Measurements from ENCODE around the gene PPP6R1.
"Not testable (repeated sequence)": the region's sequence is repeated elsewhere in the genome, so short reads cannot be mapped to it uniquely, and the experiment has no call there.

Gene PPP6R1

DNA sequence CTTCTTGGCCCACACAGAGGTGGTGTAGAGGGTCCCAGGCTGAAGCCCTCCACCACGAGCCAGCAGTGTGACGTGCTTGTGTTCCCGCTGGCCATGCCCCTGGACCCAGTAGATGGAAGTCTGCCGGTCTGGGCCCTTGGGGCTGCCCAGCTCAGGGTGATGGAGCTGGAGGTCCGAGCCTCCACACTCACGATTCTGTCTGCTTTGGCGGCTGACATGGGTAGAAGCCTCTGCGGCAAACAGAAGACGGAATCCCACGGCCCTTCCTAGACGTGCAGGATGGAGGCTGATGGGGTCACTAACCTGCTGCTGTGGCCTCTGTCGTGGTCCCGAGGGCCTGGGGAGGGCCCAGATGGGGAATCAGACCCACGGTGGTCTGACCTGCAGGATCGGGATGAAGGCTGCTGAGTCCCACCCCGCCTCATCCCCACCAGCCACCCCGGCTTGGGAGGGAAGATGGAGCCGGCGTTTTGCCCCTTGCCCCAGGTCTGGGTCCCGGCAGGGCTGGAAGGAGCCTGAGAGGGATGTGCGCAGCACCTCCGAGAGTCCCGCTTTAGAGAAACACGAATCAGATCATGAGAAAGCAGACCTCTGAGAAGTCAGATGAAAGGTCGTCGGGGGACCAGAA, 34.7 kb downstream of the PPP6R1 start:
- no peak for DNase-seq (ENCODE audit: low read depth, low spot score)

DNA sequence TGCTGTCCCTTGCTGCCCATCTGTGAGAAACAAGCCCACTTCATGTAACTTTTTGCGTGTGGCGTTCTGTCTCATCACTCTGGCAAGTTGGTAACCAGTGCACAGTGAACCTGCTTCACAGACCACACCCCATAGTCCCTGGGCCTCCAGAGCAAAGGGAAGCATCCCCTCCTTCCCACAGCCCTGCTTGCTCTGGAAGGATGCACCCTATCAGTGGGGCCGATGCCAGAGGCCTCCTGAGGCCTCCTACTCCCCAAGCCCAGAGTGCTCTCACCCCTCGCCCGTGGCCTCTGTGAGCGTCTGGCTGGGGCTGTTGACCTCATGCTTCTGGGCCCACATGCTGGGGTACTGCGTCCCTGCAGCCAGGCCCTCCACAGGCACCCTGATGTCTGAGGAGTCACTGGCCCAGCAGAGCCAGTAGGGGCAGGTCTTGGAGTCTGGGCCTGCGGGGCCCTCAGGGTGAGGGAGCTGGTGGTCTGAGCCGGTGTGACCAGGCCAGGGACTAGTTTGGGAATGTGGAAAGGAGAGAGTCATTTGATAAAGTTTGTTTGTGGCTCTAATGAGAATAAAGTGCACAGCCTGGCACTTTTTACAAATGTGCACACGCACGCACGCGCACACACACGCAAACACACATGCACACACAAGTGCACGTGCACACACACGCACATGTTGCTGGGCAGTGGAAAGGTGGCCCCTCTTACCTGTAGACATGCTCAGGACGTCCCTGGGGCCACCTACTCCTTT, 35.4 kb downstream of the PPP6R1 start:
- no peak for DNase-seq (ENCODE audit: low read depth, low spot score)

- DNase-seq (ENCODE audit: low read depth, low spot score): no peak
These were observed 38.3 kb downstream of the PPP6R1 start for GRCh38 chr19:55220525-55220924.

GRCh38 chr19:55216461-55217198, 42.2 kb downstream of the PPP6R1 start:
- DNase-seq (ENCODE audit: low read depth, low spot score): peak; percentile 96

- no peak for DNase-seq (ENCODE audit: low read depth, low spot score)
These were observed 45.3 kb downstream of the PPP6R1 start for GRCh38 chr19:55213547-55213946.

DNA sequence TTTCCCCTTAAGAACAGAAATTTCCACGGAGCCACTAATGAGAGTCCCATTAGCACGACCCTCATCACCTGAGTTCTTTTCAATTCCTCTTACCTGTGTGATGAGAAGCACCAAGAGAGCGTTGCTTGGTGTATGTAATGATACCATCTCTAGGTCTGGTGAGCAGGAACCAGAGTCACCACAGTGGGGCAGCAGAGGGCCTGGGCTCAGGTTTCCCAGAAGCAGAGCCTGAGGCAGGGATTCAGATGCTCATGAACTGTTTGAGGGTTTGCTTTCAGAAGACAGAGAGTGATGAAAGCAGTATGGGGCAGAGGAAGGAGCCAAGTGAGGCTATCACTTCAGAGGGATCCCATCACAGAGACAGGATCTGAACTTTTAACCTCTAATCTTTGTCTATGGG, 46.4 kb downstream of the PPP6R1 start:
- no peak for DNase-seq (ENCODE audit: low read depth, low spot score)

GRCh38 chr19:55209693-55210472, 48.9 kb downstream of the PPP6R1 start:
- DNase-seq (ENCODE audit: low read depth, low spot score): peak; percentile 33

DNA sequence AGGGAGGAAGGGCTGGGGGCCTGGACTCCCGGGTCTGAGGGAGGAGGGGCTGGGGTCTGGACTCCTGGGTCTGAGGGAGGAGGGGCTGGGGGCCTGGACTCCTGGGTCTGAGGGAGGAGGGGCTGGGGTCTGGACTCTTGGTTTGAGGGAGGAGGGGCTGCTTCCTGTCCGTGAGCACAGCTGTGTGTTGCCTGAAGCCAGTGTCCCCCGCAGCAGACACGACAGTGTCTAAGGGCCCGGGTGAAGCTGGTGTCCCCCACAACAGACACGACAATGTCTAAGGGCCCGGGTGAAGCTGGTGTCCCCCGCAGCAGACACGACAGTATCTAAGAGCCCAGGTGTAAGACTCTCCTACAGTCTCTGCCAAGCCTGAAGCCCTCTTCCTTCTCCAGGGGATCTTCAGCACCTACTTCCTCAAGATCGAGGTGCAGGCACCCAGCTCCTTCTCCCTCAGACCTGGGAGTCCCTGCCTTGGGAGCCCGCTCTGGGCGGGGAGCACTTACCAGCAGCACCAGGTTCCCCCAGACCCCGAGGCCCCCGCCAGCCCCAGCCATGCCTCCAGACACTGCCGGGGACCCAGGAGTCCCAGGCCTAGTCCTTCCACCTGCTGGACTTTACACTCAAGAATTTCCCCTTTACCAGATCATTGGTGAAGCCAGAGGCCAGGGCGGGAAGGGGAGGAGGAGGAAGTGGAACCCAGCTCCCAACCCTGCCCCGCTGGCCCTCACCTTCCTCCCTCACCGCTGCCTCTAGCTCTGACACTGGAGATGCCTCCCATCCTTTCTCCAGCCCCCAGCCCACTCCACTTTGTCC, 49.7 kb downstream of the PPP6R1 start, which contains the start of gene PTPRH:
TSS of gene PTPRH (minus strand) at position 622 of the 813 bp plus-strand sequence. CDS start at position 554, 68 bp downstream.
- DNase-seq (ENCODE audit: low read depth, low spot score): no peak

DNA sequence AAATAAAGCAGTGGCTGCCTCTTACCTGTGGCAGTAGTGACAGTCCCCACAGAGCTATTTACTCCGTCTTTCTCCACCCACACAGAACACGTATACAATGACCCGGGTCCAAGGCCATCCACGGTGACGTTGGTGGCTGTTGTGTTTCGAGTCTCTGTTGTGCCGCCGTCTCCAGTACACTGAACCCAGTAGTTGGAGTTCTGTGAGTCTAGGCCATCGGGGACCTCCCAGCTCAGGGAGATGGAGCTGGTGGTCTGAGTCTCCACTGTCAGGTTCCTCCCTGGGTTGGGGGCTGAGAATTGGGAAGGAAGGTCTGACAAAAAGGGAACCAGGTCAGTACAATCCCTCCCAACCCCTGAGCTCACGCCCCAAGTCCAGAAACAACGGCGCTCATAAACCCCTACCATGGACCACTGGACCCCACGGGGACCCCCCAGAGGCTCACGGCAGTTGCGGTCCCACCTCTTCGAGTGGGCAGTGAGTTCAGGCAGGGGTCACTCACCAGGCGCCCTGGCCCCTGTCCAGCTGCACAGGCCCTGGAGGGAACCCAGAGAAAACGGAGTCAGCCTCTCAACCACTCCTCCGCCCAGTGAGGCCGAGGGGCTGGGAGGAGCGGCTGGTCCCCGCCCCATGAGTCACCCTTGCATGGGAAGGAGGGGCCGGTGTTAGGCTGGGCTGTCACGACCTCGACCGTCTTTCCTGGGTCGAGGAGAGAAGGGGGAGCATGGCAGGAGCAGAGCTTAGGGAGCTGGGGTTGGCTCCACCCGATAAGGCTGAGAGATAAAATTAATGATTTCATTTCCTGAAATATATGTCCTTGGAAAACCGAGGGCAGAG, 51.9 kb downstream of the PPP6R1 start:
- DNase-seq (ENCODE audit: low read depth, low spot score): peak; percentile 57

DNA sequence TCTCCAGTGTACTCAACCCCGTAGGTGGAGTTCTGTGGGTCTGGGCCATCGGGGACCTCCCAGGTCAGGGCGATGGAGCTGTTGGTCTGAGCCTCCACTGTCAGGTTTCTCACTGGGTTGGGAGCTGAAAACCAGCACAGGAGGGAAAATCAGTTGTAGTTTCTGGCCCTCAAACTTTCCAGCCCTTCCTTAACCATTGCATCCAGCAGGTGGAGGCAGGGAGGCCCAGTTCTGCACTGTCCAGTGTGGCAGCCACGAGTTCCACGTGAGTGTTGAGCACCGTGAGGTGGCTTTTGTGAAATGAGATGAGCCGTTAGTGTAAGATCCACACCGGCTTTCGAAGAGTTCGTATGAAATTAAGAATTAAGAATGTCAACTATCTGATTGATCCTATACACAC, 56.6 kb downstream of the PPP6R1 start:
- not testable (repeated sequence) for DNase-seq (ENCODE audit: low read depth, low spot score)

GRCh38 chr19:55199620-55200204, 59.1 kb downstream of the PPP6R1 start:
- no peak for DNase-seq (ENCODE audit: low read depth, low spot score)

GRCh38 chr19:55198651-55199050, 60.2 kb downstream of the PPP6R1 start:
- no peak for DNase-seq (ENCODE audit: low read depth, low spot score)

- DNase-seq (ENCODE audit: low read depth, low spot score): no peak
These were observed 61.3 kb downstream of the PPP6R1 start for GRCh38 chr19:55197528-55197927.

DNA sequence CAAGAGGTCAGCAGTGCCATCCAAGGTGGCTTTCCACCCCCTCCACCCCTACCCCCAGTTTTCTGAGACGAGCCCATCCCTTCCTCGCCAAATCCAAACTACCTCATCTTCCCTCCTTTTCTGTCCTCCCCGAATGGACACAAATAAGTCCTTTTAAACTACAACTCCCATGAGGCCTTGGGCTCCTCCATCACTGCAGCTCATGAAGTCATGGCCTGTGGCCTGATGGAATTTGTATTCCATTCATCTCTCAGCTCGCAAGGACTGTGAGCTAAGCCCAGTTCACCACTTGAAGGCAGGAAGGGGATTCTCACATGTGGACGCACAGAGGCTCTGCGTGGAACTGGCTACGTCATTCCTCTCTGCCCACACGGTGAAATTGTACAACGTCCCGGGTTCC, 62.0 kb downstream of the PPP6R1 start:
- DNase-seq (ENCODE audit: low read depth, low spot score): no peak

DNA sequence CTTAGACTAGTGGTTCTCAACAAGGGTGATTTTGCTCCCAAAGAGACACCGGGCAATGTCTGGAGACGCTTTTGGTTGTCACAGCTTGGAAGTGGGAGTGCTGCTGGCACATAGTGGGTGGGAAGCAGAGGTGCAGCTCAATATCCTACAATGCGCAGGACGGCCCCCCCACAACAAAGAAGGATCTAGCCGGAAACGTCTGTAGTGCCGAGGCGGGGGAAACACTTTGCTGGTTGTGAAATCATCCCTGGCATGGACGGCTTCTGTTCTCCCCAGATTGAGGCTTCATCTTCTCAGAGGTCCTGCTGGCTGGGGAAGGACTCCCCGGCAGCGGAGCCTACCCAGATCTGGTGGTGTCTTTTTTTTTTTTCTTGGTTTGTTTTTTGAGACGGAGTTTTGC, 65.3 kb downstream of the PPP6R1 start:
- DNase-seq (ENCODE audit: low read depth, low spot score): no peak

DNA sequence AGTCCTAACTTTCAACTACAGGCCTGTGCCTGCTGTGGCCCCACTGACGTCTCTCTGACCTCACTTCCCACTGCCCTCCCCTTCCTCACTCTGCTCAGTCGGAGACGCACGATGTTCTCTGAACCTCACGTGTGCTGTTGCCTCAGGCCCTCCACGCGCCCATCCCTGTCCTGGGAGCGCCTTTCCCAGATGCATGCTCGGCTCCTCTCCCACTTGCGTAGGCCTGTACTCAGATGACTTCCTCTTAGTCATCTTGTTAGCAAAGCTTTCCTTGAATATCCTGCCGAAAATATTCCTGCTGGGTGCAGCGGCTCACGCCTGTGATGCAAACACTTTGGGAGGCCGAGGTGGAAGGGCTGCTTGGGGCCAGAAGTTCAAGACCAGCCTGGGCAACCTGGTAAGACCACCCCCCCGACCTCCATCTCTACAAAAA, 69.4 kb downstream of the PPP6R1 start:
- DNase-seq (ENCODE audit: low read depth, low spot score): peak; percentile 60

GRCh38 chr19:55188625-55189024, 70.2 kb downstream of the PPP6R1 start:
- DNase-seq (ENCODE audit: low read depth, low spot score): no peak

- no peak for DNase-seq (ENCODE audit: low read depth, low spot score)
These were observed 72.7 kb downstream of the PPP6R1 start for GRCh38 chr19:55186080-55186479.

- DNase-seq (ENCODE audit: low read depth, low spot score): no peak
These were observed 77.1 kb downstream of the PPP6R1 start for GRCh38 chr19:55181740-55182139.

Measured in smooth muscle cell of the brain vasculature (primary cell).